GM19193 (cell line): ENCODE measurements around the gene SPRR1A.

Experiments
- POLR2A ChIP-seq: IDR thresholded peaks from 4 replicates; pipeline ENCODE4 v1.6.1; 2011; ENCODE audit not compliant: insufficient read depth, insufficient read length; ENCODE audit errors: extremely low read depth

Gene SPRR1A, protein sequence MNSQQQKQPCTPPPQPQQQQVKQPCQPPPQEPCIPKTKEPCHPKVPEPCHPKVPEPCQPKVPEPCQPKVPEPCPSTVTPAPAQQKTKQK

DNA sequence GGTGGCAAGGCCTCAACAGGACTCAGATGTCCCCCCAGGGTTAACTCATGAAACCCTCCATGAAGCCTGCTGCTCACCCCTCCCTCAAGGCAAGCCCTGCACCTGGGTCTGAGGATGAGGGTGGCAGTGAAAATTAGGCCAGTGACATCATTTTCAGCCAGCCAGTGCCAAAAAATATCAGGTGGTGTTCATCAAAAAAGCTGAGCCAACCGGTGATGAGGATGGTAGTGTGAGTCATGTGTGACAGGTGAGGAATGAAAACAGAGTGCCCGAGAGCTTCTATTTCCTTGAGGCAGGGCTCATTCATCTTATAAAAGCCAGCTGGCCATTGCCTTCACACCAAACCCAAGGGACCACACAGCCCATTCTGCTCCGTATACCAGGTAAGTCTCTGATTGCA lies at the start of gene SPRR1A:
Gene SPRR1A (plus strand): TSS at position 339 of the 400 bp plus-strand sequence. CDS start 1,150 bp downstream, outside the sequence.
- no peak for TF ChIP-seq POLR2A

DNA sequence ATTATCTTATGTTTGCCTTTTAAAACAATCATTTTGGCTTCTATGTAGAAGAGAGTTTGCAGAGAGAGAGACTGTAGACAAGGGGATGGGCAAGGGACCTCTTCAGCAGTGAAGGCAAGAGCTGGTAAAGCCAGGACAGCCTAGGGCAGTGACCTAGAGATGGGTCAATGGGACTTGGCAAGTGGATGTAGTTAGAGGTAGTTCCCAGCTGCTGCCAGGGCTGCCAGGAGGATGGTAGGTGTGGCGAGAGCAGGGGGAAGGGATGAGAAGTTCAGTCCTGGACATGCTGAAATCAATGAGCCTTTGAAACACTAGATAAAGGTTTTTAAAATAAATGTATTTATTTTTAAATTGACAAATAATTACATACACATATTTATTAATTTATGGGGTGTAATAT lies 43.3 kb upstream of the SPRR1A start:
- no peak for TF ChIP-seq POLR2A

DNA sequence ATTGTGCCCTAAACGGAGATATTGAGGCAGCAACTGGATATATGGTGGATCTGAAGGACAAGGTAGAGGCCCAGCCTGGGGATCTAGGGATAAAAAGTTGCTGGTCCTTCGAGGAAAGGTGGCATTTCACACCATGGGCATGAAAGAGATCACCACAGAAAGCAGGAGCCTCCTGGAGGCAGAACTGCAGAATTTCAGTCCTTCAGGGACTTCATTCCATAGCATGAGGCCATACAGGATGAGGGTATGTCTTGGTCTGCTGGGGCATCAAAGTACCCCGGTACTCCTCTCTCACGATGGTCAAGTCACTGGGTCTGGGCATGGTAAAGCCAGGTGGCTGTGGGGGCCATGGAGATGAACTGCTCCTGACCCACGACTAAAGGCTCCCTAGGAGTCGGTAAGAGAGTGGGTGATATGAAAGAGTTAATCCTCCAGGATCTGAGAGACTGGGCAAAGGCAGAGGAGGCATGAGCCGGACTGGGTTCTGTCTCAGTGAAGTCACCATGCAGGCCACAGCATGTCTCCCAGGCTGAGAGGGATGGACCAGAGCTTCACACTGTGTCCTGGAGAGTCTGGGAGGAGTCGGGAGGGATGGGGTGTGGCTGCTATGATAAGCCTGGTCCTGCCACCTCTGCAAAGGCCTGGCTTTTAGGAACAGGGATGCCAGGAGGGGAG lies 42.7 kb upstream of the SPRR1A start:
- no peak for TF ChIP-seq POLR2A

DNA sequence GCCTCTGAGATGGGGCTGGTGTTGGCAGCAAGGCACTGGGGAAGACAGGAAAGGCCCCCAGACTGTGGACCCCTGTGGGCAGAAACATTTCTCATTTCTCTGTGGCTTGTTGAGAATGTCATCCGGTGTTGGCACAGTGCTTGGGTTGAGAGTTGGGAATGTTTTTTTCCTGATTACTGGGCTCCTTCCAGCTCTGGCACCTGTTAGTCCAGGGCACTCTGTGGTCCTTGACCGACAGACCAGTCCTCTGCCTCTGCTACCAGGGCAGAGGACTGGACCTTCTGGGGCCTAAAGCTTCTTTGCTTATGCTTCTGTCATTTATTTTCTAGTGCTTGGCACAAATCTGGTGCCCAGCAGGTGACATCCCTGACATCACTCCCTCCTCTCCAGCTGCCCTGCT lies 41.7 kb upstream of the SPRR1A start:
- no peak for TF ChIP-seq POLR2A

DNA sequence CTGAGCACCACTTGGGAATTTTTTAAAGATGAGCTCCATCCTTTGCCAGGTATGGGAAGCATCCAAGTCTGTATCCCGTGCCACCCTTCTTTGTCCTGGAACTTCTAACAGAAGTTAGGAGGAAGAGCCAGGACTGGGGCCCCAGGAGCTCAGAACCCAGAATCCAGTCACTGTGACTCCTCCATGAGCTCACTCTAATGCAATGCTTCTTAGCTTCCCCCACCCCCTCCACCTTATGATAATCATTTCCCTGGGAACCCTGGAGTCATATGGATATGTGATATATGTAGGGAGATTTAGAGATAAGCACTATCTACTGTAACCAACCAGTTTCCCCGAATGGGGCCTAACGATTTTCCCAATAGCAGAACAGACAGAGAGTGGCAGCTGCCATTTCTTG lies 37.6 kb upstream of the SPRR1A start:
- no peak for TF ChIP-seq POLR2A

DNA sequence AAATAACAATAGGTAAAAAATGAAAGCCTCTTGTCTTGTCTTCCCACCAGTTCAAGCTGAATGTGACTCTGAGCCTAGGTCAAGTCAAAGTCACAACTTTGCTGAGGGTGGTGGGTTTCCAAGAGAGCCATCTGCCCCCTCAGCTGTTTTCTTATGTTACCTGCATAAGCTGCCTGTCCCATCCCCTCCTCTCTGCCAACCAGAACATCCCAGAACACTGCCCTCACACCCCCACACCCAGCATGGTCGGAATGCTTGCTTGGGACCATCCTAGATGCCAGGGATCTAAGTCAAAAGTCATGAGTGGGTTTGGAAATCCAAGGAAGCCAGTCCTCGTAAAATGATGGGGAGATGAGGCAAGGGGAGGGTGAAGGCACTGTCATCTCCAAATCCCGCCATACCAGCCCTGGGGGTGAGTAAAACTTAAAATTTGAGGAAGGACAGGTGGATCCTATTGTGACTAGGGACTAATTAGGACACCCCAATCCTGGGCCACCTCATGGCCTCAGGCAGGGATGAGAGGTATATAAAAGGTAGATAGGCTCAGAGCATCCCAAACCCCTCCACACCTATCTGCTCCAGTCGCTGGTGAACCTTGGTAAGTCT lies 37.1 kb upstream of the SPRR1A start, which contains the start of gene SPRR5:
Gene SPRR5 (plus strand): TSS at position 556 of the 606 bp plus-strand sequence. CDS start 1,349 bp downstream, outside the sequence.
- no peak for TF ChIP-seq POLR2A

DNA sequence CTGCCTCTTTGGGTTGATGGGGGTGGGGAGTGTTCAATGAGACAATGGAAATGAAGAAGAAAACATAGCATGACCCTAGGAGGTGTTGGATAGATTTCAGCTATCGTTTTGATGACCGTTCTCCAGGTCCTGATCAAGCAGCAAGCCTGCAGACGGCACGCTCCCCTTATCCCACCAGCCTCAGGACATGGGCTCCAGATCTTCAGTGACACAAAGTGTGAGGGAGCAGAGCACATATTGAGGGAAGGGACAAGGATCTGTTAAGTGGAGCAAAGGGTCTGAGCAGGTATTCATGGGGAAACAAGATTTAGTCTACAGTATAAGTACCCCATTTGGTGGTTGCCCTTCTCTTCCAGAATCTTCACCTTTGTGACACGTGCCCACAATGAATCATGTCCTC lies 32.2 kb upstream of the SPRR1A start:
- no peak for TF ChIP-seq POLR2A

DNA sequence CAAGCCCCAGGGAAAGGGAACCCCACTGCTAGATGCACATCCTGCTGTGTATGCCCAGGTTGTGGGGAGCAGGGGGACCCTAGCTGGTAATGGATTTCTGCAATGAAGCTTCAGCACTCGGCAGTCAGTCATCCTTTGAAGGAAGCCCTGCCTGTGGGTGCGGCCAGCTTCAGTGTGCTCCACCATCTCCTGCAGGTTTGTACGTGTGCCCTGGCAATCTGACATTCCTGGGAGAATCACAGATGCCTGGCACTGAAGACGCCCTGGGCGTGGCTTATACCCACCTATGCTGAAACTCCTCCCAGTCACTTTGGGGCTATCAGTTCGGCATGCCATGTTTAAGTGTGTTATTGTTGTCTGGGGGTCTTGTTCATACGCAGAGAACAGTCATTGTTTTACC lies 30.1 kb upstream of the SPRR1A start:
- TF ChIP-seq POLR2A = no peak

DNA sequence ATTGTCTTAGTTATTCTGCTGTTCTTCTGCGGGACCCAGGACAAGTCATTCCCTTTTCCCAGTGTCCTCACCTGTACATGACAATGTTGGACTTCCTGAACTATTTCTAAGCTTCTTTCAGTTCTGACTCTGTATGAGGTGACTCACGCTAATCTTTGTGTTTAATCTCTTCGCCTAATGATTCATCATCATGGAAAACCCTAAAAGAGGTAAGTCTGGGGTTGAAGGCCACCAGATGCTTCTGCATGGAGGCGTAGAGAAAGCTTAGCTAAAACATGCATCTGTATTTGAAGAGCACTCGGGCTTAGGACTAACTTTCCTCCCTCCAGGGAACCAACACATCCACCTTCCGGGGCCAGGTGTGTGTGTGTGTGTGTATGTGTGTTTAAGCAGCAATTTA lies 29.4 kb upstream of the SPRR1A start:
- no peak for TF ChIP-seq POLR2A

DNA sequence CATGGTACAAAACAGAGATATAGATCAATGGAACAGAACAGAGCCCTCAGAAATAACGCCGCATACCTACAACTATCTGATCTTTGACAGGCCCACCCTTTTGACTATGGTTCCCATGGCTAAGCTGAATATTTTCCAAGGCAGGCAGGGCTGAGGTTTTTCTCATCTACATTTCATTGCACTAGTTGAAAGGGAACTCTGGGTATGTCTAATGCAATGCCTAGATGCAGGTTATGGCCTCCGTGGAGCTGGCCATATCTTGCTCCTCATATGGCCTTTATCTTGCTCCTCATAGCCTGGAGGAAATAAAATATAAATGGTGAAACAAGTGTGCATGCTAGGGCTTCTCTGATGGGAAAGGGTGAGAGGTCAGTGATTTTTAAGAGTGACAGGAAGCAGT lies 26.3 kb upstream of the SPRR1A start:
- no peak for TF ChIP-seq POLR2A

DNA sequence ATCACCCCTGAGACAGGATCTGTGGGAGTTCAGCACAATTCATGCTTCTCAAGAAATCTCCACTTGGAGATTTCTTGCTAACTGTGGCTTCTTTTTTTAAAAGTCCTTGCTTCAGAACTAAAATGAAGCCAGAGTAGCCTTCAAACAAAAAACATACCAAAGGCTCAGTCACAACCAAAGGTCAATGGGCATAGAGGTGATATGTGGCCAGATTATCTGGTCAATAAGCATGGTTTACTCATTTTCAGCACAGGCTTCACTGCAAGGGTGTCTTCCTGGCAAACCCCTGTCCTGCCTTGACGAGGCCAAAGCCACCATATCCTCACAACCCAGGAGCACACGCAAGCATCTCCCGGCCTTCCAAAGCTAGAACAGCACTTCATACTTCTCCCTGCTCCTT lies 24.6 kb upstream of the SPRR1A start:
- TF ChIP-seq POLR2A = no peak

DNA sequence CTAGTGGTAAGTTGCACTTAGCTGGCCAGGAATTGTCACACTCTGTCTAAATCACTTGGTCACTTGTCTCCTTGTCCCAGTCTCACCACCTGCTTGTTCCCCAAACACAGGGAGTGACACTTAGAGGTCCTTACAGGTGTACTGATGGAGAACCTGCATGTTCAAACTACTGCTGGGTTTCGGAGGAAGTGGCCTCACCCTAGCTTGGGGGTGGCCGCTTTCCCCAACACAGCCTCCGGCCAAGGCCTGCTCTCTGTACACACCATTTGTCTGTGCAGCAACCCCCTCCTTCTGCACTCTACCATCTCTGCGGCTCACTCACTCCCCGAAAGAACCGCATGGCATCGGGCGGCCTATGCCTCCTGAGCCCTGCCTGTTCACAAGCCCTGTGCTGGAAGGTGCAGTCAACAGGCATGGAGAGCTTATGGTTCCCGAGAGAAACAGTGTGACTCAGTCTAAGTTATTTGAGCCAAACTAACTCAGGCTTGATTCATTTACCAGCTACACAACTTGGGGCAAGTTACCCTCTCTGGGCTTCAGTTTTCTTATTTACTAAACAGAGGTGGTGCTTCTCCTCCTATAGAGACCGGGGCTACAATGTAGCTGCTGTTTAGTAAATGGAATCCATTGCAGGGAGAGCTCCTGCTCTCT lies 24.0 kb upstream of the SPRR1A start:
- no peak for TF ChIP-seq POLR2A

DNA sequence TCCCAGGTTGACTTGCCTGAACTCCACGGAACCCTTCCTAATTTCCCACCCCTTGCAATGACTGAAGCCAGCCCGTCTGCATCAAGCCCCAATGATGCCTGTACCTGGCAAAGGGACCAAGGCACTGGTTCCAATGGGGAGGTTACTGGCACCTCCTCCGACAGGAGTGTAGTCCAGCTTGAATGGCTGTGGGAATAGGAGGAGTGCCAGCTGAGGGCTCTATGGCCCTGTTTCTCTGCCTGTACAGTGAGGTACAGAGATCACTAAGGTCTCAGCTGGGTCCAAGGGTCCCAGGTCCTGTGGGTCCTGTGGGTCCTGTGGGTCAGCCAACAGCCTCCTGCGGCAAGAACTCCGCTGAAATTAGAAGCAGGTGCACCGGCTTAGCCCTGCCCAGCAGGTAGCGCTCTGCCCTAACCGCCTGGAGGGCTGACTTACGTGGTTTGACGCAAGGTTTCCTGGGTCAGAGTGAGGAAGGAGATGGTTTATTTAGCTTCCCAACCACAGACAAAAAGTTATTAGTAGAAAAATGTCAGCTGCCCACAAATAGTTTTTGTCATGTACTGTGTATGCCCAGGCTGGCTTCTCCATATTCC lies 23.3 kb upstream of the SPRR1A start:
- no peak for TF ChIP-seq POLR2A

DNA sequence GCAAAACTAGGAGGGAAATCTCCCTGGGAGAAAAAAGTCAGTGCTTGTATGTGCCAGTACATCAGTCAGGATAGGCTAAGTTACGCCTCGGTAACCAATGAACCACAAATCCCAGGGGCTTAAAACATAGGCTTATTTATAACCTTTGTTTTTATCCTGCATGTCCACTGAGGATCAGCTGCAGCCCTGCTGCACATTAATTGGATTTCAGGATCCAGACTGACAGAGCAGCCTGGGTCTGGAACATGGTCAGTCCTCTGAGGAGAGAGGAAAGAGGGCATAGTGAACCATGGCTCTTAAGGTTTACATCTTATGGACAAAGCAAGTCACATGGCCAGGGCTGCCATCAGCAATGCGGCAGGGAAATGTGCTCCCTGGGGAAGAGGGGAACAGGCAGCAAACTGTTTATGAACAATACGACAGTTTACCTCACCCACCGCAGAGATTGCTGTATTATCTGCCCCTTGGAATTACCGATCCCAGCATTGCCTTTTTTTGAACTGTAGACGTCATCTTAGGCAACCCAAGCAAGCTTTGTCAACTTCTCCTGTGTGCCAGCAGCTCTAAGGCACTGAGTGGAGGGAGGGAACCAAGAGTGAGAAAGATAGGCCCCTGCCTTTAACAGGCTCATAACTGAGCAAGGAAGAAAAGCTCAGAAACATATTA lies 22.5 kb upstream of the SPRR1A start:
- no peak for TF ChIP-seq POLR2A

DNA sequence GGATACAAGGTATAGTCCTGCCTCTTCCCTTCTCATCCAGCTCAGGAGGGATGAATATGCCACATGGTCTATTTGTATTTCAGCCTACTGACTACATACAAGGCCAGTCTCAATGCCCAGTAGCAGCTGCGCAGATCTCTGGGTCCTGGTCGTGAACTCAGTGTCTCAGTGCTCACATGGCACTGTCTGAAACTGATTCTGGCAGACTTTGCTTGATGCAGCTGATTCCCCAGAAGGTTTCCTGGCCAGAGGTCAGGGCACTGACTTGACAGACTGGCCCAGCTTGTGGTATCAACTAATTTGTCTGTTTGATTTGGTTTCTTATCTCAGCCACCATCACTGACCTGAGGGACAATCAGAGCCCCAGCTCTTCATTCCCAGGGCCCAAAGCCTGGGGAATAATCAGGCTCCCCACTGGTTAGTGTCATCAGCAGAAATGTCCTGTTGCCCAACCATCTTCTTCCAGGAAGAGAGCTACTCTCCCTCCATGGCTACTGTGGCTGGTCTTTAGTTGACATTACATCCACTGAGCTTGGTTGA lies 20.9 kb upstream of the SPRR1A start:
- no peak for TF ChIP-seq POLR2A
